ENCODE data around the gene RTEL1. TPM values are rescaled to one million over a fixed set of nuclear protein-coding genes. Genes with fewer than 3 reads are reported as not detected.
A peak's percentile ranks its signal among the peaks of the same experiment; 100 is the strongest.

Gene RTEL1
- total and polyA plus RNA-seq, 9 of the 15 experiments (the other 6 are each of a cell fraction or from before 2014, with no cell fraction given): 0.36 to 61.0 (median 17.9) TPM

DNA sequence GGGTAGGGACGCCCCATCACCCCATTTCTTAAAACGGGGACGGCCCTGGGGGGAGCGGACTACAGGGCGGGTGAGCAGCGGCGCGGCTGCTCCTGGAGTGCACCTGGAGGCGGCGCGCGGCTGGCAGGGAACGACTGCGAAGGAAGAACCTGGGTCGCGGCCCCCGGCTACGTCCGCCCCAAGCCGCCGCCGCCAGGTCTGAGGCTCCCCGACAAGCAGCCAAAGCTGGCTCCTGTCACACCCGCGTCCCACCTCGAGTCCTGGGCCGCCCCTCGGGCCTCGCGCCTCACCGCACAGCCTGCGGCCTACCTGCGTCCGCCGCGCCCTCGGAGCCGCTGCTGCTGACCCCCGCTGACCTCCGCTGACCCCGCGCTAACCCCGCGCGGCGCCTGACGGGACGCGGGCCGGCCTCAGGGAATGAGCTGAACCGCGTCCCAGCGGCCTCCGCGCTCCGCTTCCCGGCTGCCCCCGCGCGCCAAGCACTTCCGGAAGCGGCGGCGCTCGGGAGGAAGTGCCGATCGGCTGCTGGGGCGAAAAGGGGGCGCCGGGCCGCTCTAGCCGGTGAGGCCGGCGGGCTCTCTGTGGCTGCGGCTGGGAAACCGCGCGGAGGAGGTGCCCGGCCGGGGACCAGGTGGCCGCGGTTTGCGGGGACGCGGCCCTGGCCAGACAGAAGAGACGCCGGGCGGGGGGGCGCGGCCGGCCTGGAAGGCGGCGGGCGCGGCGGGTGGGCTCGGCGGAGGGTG is 49.6 kb downstream of the RTEL1 start, which contains the start of the genes ARFRP1 and ZGPAT (continued):
- TF ChIP-seq SNRNP70 (optimal IDR thresholded peaks at IDR 0.05; ENCODE audit: low read depth, low read length): no peak
- TF ChIP-seq SETDB1 (IDR thresholded peaks at IDR 0.05; ENCODE audit: low read length): no peak
- no peak for TF ChIP-seq STAG1 (CRISPR knock-in tag; IDR thresholded peaks at IDR 0.05; ENCODE audit: borderline replicate concordance)
- TF ChIP-seq PHF8 (IDR thresholded peaks at IDR 0.05; ENCODE audit: borderline replicate concordance, low read length): peak; percentile 95; the same call in 1 of the 2 replicates
- TF ChIP-seq MEF2D (tag; conservative IDR thresholded peaks at IDR 0.05; ENCODE audit: low read depth): no peak
- TF ChIP-seq ILK (tag; IDR thresholded peaks at IDR 0.05; ENCODE audit: borderline replicate concordance, low read depth): no peak
- TF ChIP-seq SRSF3 (IDR thresholded peaks at IDR 0.05; ENCODE audit: insufficient read depth, low read length): no peak
- TF ChIP-seq POLR3A (IDR thresholded peaks at IDR 0.05; ENCODE audit: borderline replicate concordance, extremely low read depth, insufficient read depth, insufficient read length): no peak
- TF ChIP-seq, protein P1, sequence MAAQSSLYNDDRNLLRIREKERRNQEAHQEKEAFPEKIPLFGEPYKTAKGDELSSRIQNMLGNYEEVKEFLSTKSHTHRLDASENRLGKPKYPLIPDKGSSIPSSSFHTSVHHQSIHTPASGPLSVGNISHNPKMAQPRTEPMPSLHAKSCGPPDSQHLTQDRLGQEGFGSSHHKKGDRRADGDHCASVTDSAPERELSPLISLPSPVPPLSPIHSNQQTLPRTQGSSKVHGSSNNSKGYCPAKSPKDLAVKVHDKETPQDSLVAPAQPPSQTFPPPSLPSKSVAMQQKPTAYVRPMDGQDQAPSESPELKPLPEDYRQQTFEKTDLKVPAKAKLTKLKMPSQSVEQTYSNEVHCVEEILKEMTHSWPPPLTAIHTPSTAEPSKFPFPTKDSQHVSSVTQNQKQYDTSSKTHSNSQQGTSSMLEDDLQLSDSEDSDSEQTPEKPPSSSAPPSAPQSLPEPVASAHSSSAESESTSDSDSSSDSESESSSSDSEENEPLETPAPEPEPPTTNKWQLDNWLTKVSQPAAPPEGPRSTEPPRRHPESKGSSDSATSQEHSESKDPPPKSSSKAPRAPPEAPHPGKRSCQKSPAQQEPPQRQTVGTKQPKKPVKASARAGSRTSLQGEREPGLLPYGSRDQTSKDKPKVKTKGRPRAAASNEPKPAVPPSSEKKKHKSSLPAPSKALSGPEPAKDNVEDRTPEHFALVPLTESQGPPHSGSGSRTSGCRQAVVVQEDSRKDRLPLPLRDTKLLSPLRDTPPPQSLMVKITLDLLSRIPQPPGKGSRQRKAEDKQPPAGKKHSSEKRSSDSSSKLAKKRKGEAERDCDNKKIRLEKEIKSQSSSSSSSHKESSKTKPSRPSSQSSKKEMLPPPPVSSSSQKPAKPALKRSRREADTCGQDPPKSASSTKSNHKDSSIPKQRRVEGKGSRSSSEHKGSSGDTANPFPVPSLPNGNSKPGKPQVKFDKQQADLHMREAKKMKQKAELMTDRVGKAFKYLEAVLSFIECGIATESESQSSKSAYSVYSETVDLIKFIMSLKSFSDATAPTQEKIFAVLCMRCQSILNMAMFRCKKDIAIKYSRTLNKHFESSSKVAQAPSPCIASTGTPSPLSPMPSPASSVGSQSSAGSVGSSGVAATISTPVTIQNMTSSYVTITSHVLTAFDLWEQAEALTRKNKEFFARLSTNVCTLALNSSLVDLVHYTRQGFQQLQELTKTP (IDR thresholded peaks at IDR 0.05; ENCODE audit: low read depth in 1 of 2, partially characterized antibody in 2 of 2): peak in 1 of 2 experiments; percentile 93
- no peak for TF ChIP-seq LEF1 (IDR thresholded peaks at IDR 0.05)
- TF ChIP-seq ASH1L (IDR thresholded peaks at IDR 0.05; ENCODE audit: borderline replicate concordance, low read depth, partially characterized antibody): no peak
- TF ChIP-seq, protein P2, sequence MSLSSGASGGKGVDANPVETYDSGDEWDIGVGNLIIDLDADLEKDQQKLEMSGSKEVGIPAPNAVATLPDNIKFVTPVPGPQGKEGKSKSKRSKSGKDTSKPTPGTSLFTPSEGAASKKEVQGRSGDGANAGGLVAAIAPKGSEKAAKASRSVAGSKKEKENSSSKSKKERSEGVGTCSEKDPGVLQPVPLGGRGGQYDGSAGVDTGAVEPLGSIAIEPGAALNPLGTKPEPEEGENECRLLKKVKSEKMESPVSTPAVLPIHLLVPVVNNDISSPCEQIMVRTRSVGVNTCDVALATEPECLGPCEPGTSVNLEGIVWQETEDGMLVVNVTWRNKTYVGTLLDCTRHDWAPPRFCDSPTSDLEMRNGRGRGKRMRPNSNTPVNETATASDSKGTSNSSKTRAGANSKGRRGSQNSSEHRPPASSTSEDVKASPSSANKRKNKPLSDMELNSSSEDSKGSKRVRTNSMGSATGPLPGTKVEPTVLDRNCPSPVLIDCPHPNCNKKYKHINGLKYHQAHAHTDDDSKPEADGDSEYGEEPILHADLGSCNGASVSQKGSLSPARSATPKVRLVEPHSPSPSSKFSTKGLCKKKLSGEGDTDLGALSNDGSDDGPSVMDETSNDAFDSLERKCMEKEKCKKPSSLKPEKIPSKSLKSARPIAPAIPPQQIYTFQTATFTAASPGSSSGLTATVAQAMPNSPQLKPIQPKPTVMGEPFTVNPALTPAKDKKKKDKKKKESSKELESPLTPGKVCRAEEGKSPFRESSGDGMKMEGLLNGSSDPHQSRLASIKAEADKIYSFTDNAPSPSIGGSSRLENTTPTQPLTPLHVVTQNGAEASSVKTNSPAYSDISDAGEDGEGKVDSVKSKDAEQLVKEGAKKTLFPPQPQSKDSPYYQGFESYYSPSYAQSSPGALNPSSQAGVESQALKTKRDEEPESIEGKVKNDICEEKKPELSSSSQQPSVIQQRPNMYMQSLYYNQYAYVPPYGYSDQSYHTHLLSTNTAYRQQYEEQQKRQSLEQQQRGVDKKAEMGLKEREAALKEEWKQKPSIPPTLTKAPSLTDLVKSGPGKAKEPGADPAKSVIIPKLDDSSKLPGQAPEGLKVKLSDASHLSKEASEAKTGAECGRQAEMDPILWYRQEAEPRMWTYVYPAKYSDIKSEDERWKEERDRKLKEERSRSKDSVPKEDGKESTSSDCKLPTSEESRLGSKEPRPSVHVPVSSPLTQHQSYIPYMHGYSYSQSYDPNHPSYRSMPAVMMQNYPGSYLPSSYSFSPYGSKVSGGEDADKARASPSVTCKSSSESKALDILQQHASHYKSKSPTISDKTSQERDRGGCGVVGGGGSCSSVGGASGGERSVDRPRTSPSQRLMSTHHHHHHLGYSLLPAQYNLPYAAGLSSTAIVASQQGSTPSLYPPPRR (CRISPR knock-in tag; IDR thresholded peaks at IDR 0.05; ENCODE audit: borderline replicate concordance): no peak
- no peak for TF ChIP-seq HNRNPLL (IDR thresholded peaks at IDR 0.05; ENCODE audit: low read depth, low read length, poor library complexity, severe bottlenecking)
- TF ChIP-seq, protein P3, sequence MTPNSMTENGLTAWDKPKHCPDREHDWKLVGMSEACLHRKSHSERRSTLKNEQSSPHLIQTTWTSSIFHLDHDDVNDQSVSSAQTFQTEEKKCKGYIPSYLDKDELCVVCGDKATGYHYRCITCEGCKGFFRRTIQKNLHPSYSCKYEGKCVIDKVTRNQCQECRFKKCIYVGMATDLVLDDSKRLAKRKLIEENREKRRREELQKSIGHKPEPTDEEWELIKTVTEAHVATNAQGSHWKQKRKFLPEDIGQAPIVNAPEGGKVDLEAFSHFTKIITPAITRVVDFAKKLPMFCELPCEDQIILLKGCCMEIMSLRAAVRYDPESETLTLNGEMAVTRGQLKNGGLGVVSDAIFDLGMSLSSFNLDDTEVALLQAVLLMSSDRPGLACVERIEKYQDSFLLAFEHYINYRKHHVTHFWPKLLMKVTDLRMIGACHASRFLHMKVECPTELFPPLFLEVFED (CRISPR knock-in tag; conservative IDR thresholded peaks at IDR 0.05): no peak
- TF ChIP-seq ADNP (tag; IDR thresholded peaks at IDR 0.05): no peak
- TF ChIP-seq ZNF695 (CRISPR knock-in tag; IDR thresholded peaks at IDR 0.05): no peak
